HEK293T (cell line): ENCODE data around the gene KIAA1671.
"Not testable (repeated sequence)": the region's sequence is repeated elsewhere in the genome, so short reads cannot be mapped to it uniquely, and the experiment has no call there.

Experiments
- CTCF ChIA-PET: fragments of 350-600 bp; formaldehyde crosslinking; extraction: SDS; loops from one replicate; lab custom pipeline; 2021; ENCODE audit warnings: antibody characterized with exemption, inconsistent platforms; lab: Yijun Ruan, JAX
- POLR2A ChIA-PET: fragments of 350-600 bp; formaldehyde crosslinking; extraction: SDS; loops from one replicate; lab custom pipeline; 2020; ENCODE audit warnings: antibody characterized with exemption, inconsistent platforms; lab: Yijun Ruan, JAX
- DNase-seq: peaks from one replicate; pipeline ENCODE4 v3.0.0; 2012; ENCODE audit warnings: mixed read lengths; ENCODE audit errors: extremely low spot score
- ARNT ChIP-seq: fragments of 450-650 bp; IDR thresholded peaks from 2 replicates; pipeline ENCODE4 v1.6.1; 2017; ENCODE audit warnings: mild to moderate bottlenecking
- BHLHE40 ChIP-seq: fragments of 450-650 bp; IDR thresholded peaks from 2 replicates; pipeline ENCODE4 v1.6.1; 2016; ENCODE audit warnings: mild to moderate bottlenecking, moderate library complexity, borderline replicate concordance
- CTBP1 ChIP-seq: fragments of 450-650 bp; IDR thresholded peaks from 2 replicates; pipeline ENCODE4 v1.6.1; 2016; ENCODE audit warnings: borderline replicate concordance
- ELF4 ChIP-seq: fragments of 450-650 bp; IDR thresholded peaks from 2 replicates; pipeline ENCODE4 v1.6.1; 2017; ENCODE audit warnings: antibody characterized with exemption
- FOXA1 ChIP-seq: fragments of 450-650 bp; IDR thresholded peaks from 2 replicates; pipeline ENCODE4 v1.6.1; 2016; ENCODE audit warnings: mild to moderate bottlenecking
- FOXK2 ChIP-seq: fragments of 450-650 bp; IDR thresholded peaks from 2 replicates; pipeline ENCODE4 v1.6.1; 2016; ENCODE audit warnings: mild to moderate bottlenecking
- FOXM1 ChIP-seq: fragments of 450-650 bp; IDR thresholded peaks from 2 replicates; pipeline ENCODE4 v1.6.1; 2017; ENCODE audit warnings: mild to moderate bottlenecking, borderline replicate concordance
- HDGF ChIP-seq: fragments of 450-650 bp; IDR thresholded peaks from 2 replicates; pipeline ENCODE4 v1.6.1; 2017; ENCODE audit warnings: antibody characterized with exemption, borderline replicate concordance
- L3MBTL2 ChIP-seq: fragments of 450-650 bp; conservative IDR thresholded peaks from 2 replicates; pipeline ENCODE4 v1.6.1; 2016; ENCODE audit warnings: mild to moderate bottlenecking
- LEF1 ChIP-seq: fragments of 450-650 bp; IDR thresholded peaks from 2 replicates; pipeline ENCODE4 v1.6.1; 2017; ENCODE audit warnings: mild to moderate bottlenecking, borderline replicate concordance
- NFRKB ChIP-seq: fragments of 450-650 bp; IDR thresholded peaks from 2 replicates; pipeline ENCODE4 v1.6.1; 2016; ENCODE audit warnings: mild to moderate bottlenecking, moderate library complexity
- SP1 ChIP-seq: fragments of 450-650 bp; IDR thresholded peaks from 2 replicates; pipeline ENCODE4 v1.6.1; 2017
- SUZ12 ChIP-seq: fragments of 450-650 bp; IDR thresholded peaks from 2 replicates; pipeline ENCODE4 v1.6.1; 2016; ENCODE audit warnings: mild to moderate bottlenecking
- TARDBP ChIP-seq: fragments of 450-650 bp; IDR thresholded peaks from 2 replicates; pipeline ENCODE4 v1.6.1; 2016
- ZNF384 ChIP-seq: fragments of 450-650 bp; IDR thresholded peaks from 2 replicates; pipeline ENCODE4 v1.6.1; 2016
- TF ChIP-seq, protein P1 (sequence below): fragments of 450-650 bp; IDR thresholded peaks from 2 replicates; pipeline ENCODE4 v1.6.1; 2016

KIAA1671 gene

DNA sequence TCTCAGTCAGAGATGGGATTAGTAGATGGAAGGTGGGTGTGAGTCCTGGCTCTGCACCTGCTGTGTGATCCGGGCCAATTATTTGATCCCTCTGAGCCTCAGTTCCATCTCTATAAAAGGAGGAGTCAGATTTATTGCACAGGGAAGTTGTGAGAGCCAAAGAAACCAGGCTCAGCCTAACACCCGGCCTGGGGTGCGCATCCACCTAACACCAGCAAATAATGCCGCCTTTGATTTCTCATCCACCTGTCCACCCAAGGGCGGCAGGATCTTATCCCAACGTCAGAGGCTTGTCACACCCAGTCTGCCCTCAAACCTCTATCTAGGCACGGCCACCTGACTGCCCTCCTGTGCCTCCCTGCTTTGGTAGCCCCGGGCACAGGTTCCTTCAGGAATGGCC is 269.3 kb downstream of the KIAA1671 start:
- no peak for TF ChIP-seq SUZ12
- no peak for TF ChIP-seq FOXM1
- no peak for TF ChIP-seq ELF4
- TF ChIP-seq HDGF: no peak
- TF ChIP-seq TARDBP: no peak
- no peak for TF ChIP-seq BHLHE40
- TF ChIP-seq LEF1: no peak
- TF ChIP-seq FOXA1: no peak
- TF ChIP-seq ZNF384: no peak
- POLR2A ChIA-PET: no interaction called here
- DNase-seq: no peak
- CTCF ChIA-PET: no interaction called here

DNA sequence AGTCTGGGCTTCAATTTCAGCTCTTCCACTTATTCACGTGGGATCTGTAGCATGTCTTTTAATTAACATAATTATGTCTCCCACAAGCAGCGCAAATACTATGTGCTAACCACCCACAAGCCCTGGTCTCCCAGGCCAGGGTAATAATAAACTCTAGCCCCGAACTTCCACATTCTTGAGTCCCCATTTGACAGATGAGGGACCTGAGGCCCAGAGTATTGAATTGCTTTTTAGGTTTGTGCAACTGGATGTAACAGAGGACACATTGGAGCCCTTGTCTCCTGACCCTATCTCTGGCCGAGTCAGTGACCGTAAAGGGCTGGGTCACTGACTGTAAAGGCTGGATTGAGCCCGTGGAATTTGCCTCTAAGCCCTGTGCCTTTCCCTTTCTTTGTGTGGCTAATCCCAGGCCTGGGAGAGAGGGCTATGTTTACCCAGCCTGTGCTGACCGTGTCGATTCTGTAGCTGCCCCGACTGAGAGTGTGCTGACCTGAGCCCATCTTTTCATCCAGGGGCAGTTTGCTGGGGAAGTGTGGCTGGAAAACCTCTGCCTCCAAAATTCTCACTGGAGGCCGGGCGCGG is 270.8 kb downstream of the KIAA1671 start:
- DNase-seq: no peak
- CTCF ChIA-PET: interaction anchor here (0.7 to 1.7 kb wide), 3 partner anchors 21 to 110 kb away, joined by 3 to 7 read pairs (median 5); no protein-coding TSS in a partner anchor
- POLR2A ChIA-PET: no interaction called here
- TF ChIP-seq HDGF (no peak), TARDBP (no peak), FOXM1 (no peak), BHLHE40 (no peak), CTBP1 (no peak), SP1 (no peak), FOXA1 (no peak), L3MBTL2 (no peak), LEF1 (no peak), SUZ12 (no peak), ZNF384 (no peak), ELF4 (no peak), NFRKB (no peak), FOXK2 (no peak), ARNT (no peak)
- TF ChIP-seq, protein P1, sequence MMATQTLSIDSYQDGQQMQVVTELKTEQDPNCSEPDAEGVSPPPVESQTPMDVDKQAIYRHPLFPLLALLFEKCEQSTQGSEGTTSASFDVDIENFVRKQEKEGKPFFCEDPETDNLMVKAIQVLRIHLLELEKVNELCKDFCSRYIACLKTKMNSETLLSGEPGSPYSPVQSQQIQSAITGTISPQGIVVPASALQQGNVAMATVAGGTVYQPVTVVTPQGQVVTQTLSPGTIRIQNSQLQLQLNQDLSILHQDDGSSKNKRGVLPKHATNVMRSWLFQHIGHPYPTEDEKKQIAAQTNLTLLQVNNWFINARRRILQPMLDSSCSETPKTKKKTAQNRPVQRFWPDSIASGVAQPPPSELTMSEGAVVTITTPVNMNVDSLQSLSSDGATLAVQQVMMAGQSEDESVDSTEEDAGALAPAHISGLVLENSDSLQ: no peak

DNA sequence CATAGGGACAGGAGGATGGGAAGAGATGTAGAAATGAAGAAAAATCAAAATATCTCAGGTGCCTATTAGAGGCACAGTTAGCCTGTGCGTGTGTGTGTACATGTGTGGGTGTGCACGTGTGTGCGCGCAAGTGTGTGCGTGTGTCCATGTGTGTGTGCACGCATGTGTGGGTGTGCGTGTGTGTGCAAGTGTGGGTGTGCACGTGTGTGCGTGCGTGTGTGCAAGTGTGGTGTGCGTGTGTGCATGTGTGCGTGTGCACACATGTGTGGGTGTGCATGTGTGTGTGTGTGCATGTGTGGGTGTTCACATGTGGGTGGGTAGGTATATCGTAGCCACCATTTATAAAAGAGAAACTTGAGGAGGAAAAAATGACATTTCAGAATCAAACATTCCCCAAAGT is 276.3 kb downstream of the KIAA1671 start:
- ChIA-PET POLR2A (no interaction called here), CTCF (no interaction called here)
- no peak for DNase-seq
- TF ChIP-seq FOXA1: no peak
- TF ChIP-seq HDGF: no peak
- TF ChIP-seq FOXM1: no peak
- TF ChIP-seq LEF1: no peak
- no peak for TF ChIP-seq CTBP1
- no peak for TF ChIP-seq TARDBP
- no peak for TF ChIP-seq ELF4
- no peak for TF ChIP-seq ZNF384
- no peak for TF ChIP-seq ARNT
- TF ChIP-seq FOXK2: no peak
- no peak for TF ChIP-seq BHLHE40
- no peak for TF ChIP-seq NFRKB
- TF ChIP-seq, protein P1: no peak
- no peak for TF ChIP-seq L3MBTL2
- TF ChIP-seq SP1: no peak

DNA sequence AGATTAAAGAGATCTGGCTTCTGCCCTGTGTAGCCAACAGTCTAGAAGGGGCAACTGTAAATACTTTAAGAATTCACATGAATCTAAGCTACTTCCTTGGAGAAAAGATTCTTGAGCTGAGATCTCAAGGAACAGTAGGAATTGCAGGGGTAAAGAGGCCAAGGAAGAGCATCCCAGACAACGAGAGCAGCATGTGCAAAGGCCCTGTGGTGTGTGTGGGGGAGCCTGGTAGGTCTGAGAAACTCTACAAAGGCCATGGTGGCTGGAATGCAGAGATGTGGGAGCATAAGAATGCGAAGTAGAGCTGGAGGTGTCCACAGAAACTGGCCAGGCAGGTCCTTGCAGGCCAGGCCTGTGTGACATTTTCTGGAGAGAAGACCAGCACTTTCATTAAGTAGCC is 278.2 kb downstream of the KIAA1671 start:
- POLR2A ChIA-PET, DNase-seq: not testable (repeated sequence)
- CTCF ChIA-PET: interaction anchor here (0.9 kb wide), 1 partner anchor 150 kb away, joined by 4 read pairs; no protein-coding TSS in a partner anchor

DNA sequence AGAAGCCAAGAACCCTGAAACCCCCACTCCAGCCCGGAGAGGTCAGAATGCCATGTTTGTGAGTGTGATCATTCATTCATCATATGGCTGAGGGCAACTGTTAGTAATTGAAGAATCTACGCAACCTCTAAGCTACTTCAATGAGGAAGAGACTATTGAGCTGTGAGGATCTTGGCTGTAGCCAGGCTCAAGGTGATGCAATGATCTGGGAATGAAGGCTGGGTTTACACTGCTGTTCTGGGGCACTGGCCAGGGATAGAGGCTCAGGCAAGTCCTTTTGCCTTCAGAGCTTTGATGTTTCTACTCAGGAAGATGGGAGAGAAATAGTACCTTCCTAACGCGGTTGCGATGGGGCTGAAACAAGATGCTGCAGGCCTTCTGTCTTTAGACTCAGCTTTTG is 279.8 kb downstream of the KIAA1671 start:
- CTCF ChIA-PET: interaction anchor here (1.2 to 2.3 kb wide), 3 partner anchors 30 to 541 kb away, joined by 3 to 12 read pairs (median 4); no protein-coding TSS in a partner anchor

DNA sequence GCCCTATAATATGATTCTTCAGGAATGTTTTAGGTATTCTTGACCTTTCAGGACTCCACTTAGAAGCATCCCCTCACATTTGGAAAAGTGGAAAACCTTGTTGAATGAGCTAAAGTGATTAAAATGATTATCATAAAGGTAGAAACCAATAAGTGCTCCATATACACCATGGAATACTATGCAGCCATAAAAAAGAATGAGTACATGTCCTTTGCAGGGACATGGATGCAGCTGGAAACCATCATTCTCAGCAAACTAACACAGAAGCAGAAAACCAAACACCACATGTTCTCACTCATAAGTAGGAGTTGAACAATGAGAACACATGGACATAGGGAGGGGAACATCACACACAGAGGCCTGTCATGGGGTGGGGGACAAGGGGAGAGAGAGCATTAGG is 281.2 kb downstream of the KIAA1671 start:
- POLR2A ChIA-PET, DNase-seq: not testable (repeated sequence)
- CTCF ChIA-PET: interaction anchor here (2.3 kb wide), 1 partner anchor 100 kb away, joined by 12 read pairs; no protein-coding TSS in a partner anchor

More for the DNA sequence above, 279.8 kb downstream of the KIAA1671 start:
- no peak for TF ChIP-seq ZNF384
- TF ChIP-seq ARNT: no peak
- no peak for TF ChIP-seq SP1
- TF ChIP-seq LEF1: no peak
- no peak for TF ChIP-seq HDGF
- TF ChIP-seq FOXA1: no peak
- TF ChIP-seq TARDBP: no peak
- TF ChIP-seq L3MBTL2: no peak
- TF ChIP-seq, protein P1: no peak
- TF ChIP-seq CTBP1: no peak
- TF ChIP-seq FOXM1: no peak
- TF ChIP-seq SUZ12: no peak
- POLR2A ChIA-PET: no interaction called here
- no peak for DNase-seq
